Cardiac ventricle fibroblast (primary cell): Measurements from ENCODE around the gene TMEM270. TPM values are rescaled to one million over a fixed set of nuclear protein-coding genes. Genes with fewer than 3 reads are reported as not detected.

Experiments
- total RNA-seq: library from RNA; depleted of rRNA; stranded (reverse); fragments of >200 nt; gene quantifications from 2 replicates; pipeline ENCODE4 v1.2.3, GENCODE V29; 2015

TMEM270 gene
- not detected in 2 replicates for total RNA-seq

GRCh38 chr7:73860859-73861258 is at the start of gene TMEM270:
Gene TMEM270 (plus strand): TSS chr7:73861159. CDS start chr7:73861195, 36 bp downstream.

GRCh38 chr7:73830681-73831583 is 30.0 kb upstream of the TMEM270 start, which contains the start of gene CLDN4:
Gene CLDN4 (plus strand): TSS chr7:73830996. CDS start chr7:73831202, 206 bp downstream.

GRCh38 chr7:73842067-73842976 is 18.6 kb upstream of the TMEM270 start, which contains the start of gene METTL27:
Gene METTL27 (minus strand): TSS chr7:73842516. CDS start chr7:73842140, 376 bp downstream.

Other genes starting within 250 kb of the TMEM270 start
- gene MLXIPL, start 236.6 kb upstream of the TMEM270 start, total RNA-seq = 0.54 TPM in 1 of 2 replicates, not detected in the other
- gene VPS37D, start 193.3 kb upstream of the TMEM270 start, total RNA-seq = 2.7 and 3.1 TPM in 2 replicates
- gene DNAJC30, start 177.7 kb upstream of the TMEM270 start, total RNA-seq = 6.1 and 9.0 TPM in 2 replicates
- gene BUD23, start 177.6 kb upstream of the TMEM270 start, total RNA-seq = 43.6 and 49.3 TPM in 2 replicates
- 4.4 and 11.1 TPM in 2 replicates for gene STX1A, start 141.5 kb upstream of the TMEM270 start, total RNA-seq
- 4.8 and 11.0 TPM in 2 replicates for gene ABHD11, start 122.4 kb upstream of the TMEM270 start, total RNA-seq
- not detected in 2 replicates for gene CLDN3, start 90.9 kb upstream of the TMEM270 start, total RNA-seq
- gene CLDN4, start 30.2 kb upstream of the TMEM270 start, total RNA-seq = not detected in 2 replicates
- 2.0 and 3.0 TPM in 2 replicates for gene METTL27, start 18.6 kb upstream of the TMEM270 start, total RNA-seq
- 17.1 and 20.8 TPM in 2 replicates for gene ELN, start 167.0 kb downstream of the TMEM270 start, total RNA-seq
- 19.5 and 21.5 TPM in 2 replicates for gene LIMK1, start 222.6 kb downstream of the TMEM270 start, total RNA-seq